ENCODE measurements around the gene C9orf85. TPM values are rescaled to one million over a fixed set of nuclear protein-coding genes. Genes with fewer than 3 reads are reported as not detected.

C9orf85 gene
- total and polyA plus RNA-seq, 2 donors, result 12.0 to 18.8 TPM

GRCh38 chr9:71928806-71929205 is 17.4 kb downstream of the C9orf85 start:
- Histone ChIP-seq H3K27me3 (ENCODE audit: control insufficient read depth in 2 of 2, insufficient read depth in 1 of 2, low read length in 1 of 2) (no peaks in the 10 kb centered on the region), H3K27ac (ENCODE audit: low read depth in 1 of 2, low read length in 1 of 2) (no peak overlapping the region), H3K9me3 (ENCODE audit: control insufficient read depth in 2 of 2, insufficient read depth in 1 of 2, low read length in 1 of 2) (no peaks in the 10 kb centered on the region), H3K36me3 (ENCODE audit: control insufficient read depth in 2 of 2, insufficient read depth in 2 of 2, low read length in 1 of 2) (no peaks in the 10 kb centered on the region), H3K4me1 (ENCODE audit: control insufficient read depth in 2 of 2, insufficient read depth in 2 of 2, low read length in 2 of 2) (no peaks in the 10 kb centered on the region), H3K4me3 (ENCODE audit: low read length in 2 of 2) (no peak overlapping the region)
- 95% methylated on average over 2 of the region's 2 CpGs for WGBS
- no peak for DNase-seq (ENCODE audit: low read depth in 6 of 9, low spot score in 9 of 9)

DNA sequence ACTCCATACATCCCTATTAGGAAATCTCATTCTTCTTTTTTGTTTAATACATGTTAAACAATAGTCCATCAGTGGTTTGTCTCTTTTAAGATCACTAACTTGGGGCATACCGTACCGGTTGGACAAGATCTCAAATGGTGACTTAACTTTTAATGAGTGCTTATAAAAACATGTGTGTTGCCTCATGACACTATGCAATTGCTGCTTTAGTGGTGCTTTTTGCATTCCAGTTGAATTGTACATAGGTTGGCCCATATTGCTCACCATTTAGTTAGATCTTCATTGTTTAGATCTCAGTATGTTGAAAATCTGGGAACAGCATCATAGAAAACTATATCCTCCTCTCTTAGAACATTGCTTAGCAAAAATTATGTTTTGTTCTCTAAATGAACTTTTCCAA is 17.8 kb downstream of the C9orf85 start:
- 99% methylated on average over 2 of the region's 2 CpGs for WGBS

GRCh38 chr9:71929791-71930440 is 18.5 kb downstream of the C9orf85 start:
- no peak overlapping the region for H3K4me3 ChIP-seq (ENCODE audit: low read length in 2 of 2)

More for the DNA sequence above, 17.8 kb downstream of the C9orf85 start:
- Histone ChIP-seq H3K9me3 (ENCODE audit: control insufficient read depth in 2 of 2, insufficient read depth in 1 of 2, low read length in 1 of 2) (no peaks in the 10 kb centered on the region), H3K27ac (ENCODE audit: low read depth in 1 of 2, low read length in 1 of 2) (no peak overlapping the region), H3K4me3 (ENCODE audit: low read length in 2 of 2) (no peak overlapping the region), H3K36me3 (ENCODE audit: control insufficient read depth in 2 of 2, insufficient read depth in 2 of 2, low read length in 1 of 2) (no peaks in the 10 kb centered on the region), H3K27me3 (ENCODE audit: control insufficient read depth in 2 of 2, insufficient read depth in 1 of 2, low read length in 1 of 2) (no peaks in the 10 kb centered on the region), H3K4me1 (ENCODE audit: control insufficient read depth in 2 of 2, insufficient read depth in 2 of 2, low read length in 2 of 2) (no peaks in the 10 kb centered on the region)
- no peak for DNase-seq (ENCODE audit: low read depth in 6 of 9, low spot score in 9 of 9)

GRCh38 chr9:71931166-71931565 is 19.7 kb downstream of the C9orf85 start:
- WGBS, result 99% methylated on average over 2 of the region's 2 CpGs
- no peaks in the 10 kb centered on the region for H3K36me3 ChIP-seq (ENCODE audit: control insufficient read depth in 2 of 2, insufficient read depth in 2 of 2, low read length in 1 of 2)

More at GRCh38 chr9:71929791-71930440, 18.5 kb downstream of the C9orf85 start:
- H3K27me3 ChIP-seq (ENCODE audit: control insufficient read depth in 2 of 2, insufficient read depth in 1 of 2, low read length in 1 of 2), result no peaks in the 10 kb centered on the region
- H3K36me3 ChIP-seq (ENCODE audit: control insufficient read depth in 2 of 2, insufficient read depth in 2 of 2, low read length in 1 of 2), result no peaks in the 10 kb centered on the region
- H3K4me1 ChIP-seq (ENCODE audit: control insufficient read depth in 2 of 2, insufficient read depth in 2 of 2, low read length in 2 of 2), result no peaks in the 10 kb centered on the region
- 87% methylated on average over 2 of the region's 2 CpGs for WGBS
- no peak overlapping the region for H3K27ac ChIP-seq (ENCODE audit: low read depth in 1 of 2, low read length in 1 of 2)
- H3K9me3 ChIP-seq (ENCODE audit: control insufficient read depth in 2 of 2, insufficient read depth in 1 of 2, low read length in 1 of 2), result no peaks in the 10 kb centered on the region
- no peak for DNase-seq (ENCODE audit: low read depth in 6 of 9, low spot score in 9 of 9)

GRCh38 chr9:71936066-71936465 is 24.6 kb downstream of the C9orf85 start:
- no peak for DNase-seq (ENCODE audit: low read depth in 6 of 9, low spot score in 9 of 9)
- H3K4me1 ChIP-seq (ENCODE audit: control insufficient read depth in 2 of 2, insufficient read depth in 2 of 2, low read length in 2 of 2), result no peaks in the 10 kb centered on the region
- no peaks in the 10 kb centered on the region for H3K36me3 ChIP-seq (ENCODE audit: control insufficient read depth in 2 of 2, insufficient read depth in 2 of 2, low read length in 1 of 2)
- no peak overlapping the region for H3K27ac ChIP-seq (ENCODE audit: low read depth in 1 of 2, low read length in 1 of 2)
- no peaks in the 10 kb centered on the region for H3K9me3 ChIP-seq (ENCODE audit: control insufficient read depth in 2 of 2, insufficient read depth in 1 of 2, low read length in 1 of 2)
- no peaks in the 10 kb centered on the region for H3K27me3 ChIP-seq (ENCODE audit: control insufficient read depth in 2 of 2, insufficient read depth in 1 of 2, low read length in 1 of 2)
- 87% methylated on average over 1 of the region's 1 CpG for WGBS
- H3K4me3 ChIP-seq (ENCODE audit: low read length in 2 of 2), result no peak overlapping the region

More at GRCh38 chr9:71931166-71931565, 19.7 kb downstream of the C9orf85 start:
- Histone ChIP-seq H3K27me3 (ENCODE audit: control insufficient read depth in 2 of 2, insufficient read depth in 1 of 2, low read length in 1 of 2) (no peaks in the 10 kb centered on the region), H3K27ac (ENCODE audit: low read depth in 1 of 2, low read length in 1 of 2) (no peak overlapping the region), H3K4me3 (ENCODE audit: low read length in 2 of 2) (no peak overlapping the region), H3K4me1 (ENCODE audit: control insufficient read depth in 2 of 2, insufficient read depth in 2 of 2, low read length in 2 of 2) (no peaks in the 10 kb centered on the region), H3K9me3 (ENCODE audit: control insufficient read depth in 2 of 2, insufficient read depth in 1 of 2, low read length in 1 of 2) (no peaks in the 10 kb centered on the region)
- no peak for DNase-seq (ENCODE audit: low read depth in 6 of 9, low spot score in 9 of 9)

- H3K4me3 ChIP-seq (ENCODE audit: low read length in 2 of 2), result no peak overlapping the region
- H3K27me3 ChIP-seq (ENCODE audit: control insufficient read depth in 2 of 2, insufficient read depth in 1 of 2, low read length in 1 of 2), result no peaks in the 10 kb centered on the region
- no peaks in the 10 kb centered on the region for H3K9me3 ChIP-seq (ENCODE audit: control insufficient read depth in 2 of 2, insufficient read depth in 1 of 2, low read length in 1 of 2)
- H3K4me1 ChIP-seq (ENCODE audit: control insufficient read depth in 2 of 2, insufficient read depth in 2 of 2, low read length in 2 of 2), result no peaks in the 10 kb centered on the region
- no peaks in the 10 kb centered on the region for H3K36me3 ChIP-seq (ENCODE audit: control insufficient read depth in 2 of 2, insufficient read depth in 2 of 2, low read length in 1 of 2)
- WGBS, result 96% methylated on average over 4 of the region's 4 CpGs
- DNase-seq (ENCODE audit: low read depth in 6 of 9, low spot score in 9 of 9), result no peak
- no peak overlapping the region for H3K27ac ChIP-seq (ENCODE audit: low read depth in 1 of 2, low read length in 1 of 2)
Measured at GRCh38 chr9:71937070-71937625, 25.7 kb downstream of the C9orf85 start.

DNA sequence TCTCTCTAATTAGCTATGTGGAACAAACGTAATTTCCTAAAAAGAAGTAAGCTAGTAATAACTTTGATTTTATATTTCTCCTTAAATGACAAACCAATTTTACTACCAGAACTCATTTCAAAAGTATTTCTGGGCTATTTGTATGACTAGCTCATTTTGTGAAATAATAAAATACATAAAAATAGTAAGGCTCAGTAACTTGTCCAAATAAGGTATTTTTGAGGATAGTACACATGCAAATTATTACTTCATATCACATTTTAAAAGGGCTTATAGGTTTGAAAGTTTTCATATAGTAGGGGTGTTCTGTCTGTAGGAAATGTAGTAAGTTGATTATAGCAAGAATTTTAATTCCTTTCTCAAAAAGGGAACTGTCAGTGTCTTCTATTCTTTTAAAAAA is 26.5 kb downstream of the C9orf85 start:
- no peak overlapping the region for H3K4me3 ChIP-seq (ENCODE audit: low read length in 2 of 2)
- H3K4me1 ChIP-seq (ENCODE audit: control insufficient read depth in 2 of 2, insufficient read depth in 2 of 2, low read length in 2 of 2), result no peaks in the 10 kb centered on the region
- H3K27ac ChIP-seq (ENCODE audit: low read depth in 1 of 2, low read length in 1 of 2), result no peak overlapping the region
- no peaks in the 10 kb centered on the region for H3K36me3 ChIP-seq (ENCODE audit: control insufficient read depth in 2 of 2, insufficient read depth in 2 of 2, low read length in 1 of 2)
- no peak for DNase-seq (ENCODE audit: low read depth in 6 of 9, low spot score in 9 of 9)
- 96% methylated on average over 1 of the region's 1 CpG for WGBS
- no peaks in the 10 kb centered on the region for H3K9me3 ChIP-seq (ENCODE audit: control insufficient read depth in 2 of 2, insufficient read depth in 1 of 2, low read length in 1 of 2)
- H3K27me3 ChIP-seq (ENCODE audit: control insufficient read depth in 2 of 2, insufficient read depth in 1 of 2, low read length in 1 of 2), result no peaks in the 10 kb centered on the region

DNA sequence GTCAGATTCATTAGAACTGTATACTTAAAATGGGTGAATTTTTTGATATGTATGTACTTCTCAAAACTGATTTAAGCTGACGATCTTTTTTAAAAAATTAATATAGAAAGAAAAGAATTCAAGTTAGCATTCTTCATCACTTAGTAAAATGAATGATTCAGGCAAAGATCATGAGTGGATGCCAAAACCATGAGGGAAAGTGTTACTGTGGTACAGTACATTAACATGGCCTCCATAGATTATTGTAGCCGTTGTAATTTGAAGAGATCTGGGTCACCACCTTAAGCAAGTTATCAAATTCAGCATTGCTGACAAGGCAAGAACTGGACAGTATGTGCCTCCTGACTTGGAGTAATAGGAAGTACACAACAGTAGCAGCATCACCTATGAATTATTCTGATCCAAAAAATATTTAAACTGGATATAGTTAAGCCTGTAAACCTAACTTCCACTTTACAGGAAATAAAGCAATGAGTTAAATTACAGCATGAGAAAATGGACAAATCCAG is 29.7 kb downstream of the C9orf85 start:
- H3K4me1 ChIP-seq (ENCODE audit: control insufficient read depth in 2 of 2, insufficient read depth in 2 of 2, low read length in 2 of 2), result no peaks in the 10 kb centered on the region
- H3K36me3 ChIP-seq (ENCODE audit: control insufficient read depth in 2 of 2, insufficient read depth in 2 of 2, low read length in 1 of 2), result no peaks in the 10 kb centered on the region
- H3K9me3 ChIP-seq (ENCODE audit: control insufficient read depth in 2 of 2, insufficient read depth in 1 of 2, low read length in 1 of 2), result no peaks in the 10 kb centered on the region
- no peak for DNase-seq (ENCODE audit: low read depth in 6 of 9, low spot score in 9 of 9)
- H3K4me3 ChIP-seq (ENCODE audit: low read length in 2 of 2), result no peak overlapping the region
- WGBS, result 98% methylated on average over 2 of the region's 2 CpGs
- H3K27me3 ChIP-seq (ENCODE audit: control insufficient read depth in 2 of 2, insufficient read depth in 1 of 2, low read length in 1 of 2), result no peaks in the 10 kb centered on the region
- no peak overlapping the region for H3K27ac ChIP-seq (ENCODE audit: low read depth in 1 of 2, low read length in 1 of 2)

DNA sequence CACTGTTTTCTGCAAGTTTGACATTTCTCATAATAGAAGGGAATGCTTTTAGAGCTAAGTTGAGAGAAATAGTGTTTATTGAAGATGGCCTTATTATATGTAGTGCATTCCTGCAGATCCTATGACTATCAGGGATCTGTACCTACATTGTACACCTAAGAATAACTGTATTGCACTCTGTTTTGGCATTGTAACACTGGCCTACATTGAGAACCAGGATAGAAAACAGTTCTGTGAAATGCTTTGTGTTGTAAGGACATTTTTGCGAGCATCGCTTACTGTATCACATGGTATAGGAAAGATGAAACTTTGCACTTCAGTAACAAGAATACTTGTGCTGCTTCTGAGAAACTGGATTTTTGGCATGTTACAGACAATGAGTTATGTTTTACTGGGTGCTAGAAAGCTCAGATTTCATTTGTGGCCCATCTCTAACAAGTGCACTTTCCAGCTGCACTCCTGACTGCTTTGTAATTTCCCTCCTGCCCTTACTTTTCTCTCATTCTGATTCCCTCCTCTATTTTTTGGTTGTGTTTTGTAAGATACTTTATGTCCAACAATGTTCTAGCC is 30.6 kb downstream of the C9orf85 start:
- H3K36me3 ChIP-seq (ENCODE audit: control insufficient read depth in 2 of 2, insufficient read depth in 2 of 2, low read length in 1 of 2), result no peaks in the 10 kb centered on the region
- no peak overlapping the region for H3K27ac ChIP-seq (ENCODE audit: low read depth in 1 of 2, low read length in 1 of 2)
- DNase-seq (ENCODE audit: low read depth in 6 of 9, low spot score in 9 of 9), result peak in 1 of 9 donors; percentile 12
- H3K27me3 ChIP-seq (ENCODE audit: control insufficient read depth in 2 of 2, insufficient read depth in 1 of 2, low read length in 1 of 2), result no peaks in the 10 kb centered on the region
- 92% methylated on average over 2 of the region's 2 CpGs for WGBS
- no peak overlapping the region for H3K4me3 ChIP-seq (ENCODE audit: low read length in 2 of 2)
- no peaks in the 10 kb centered on the region for H3K9me3 ChIP-seq (ENCODE audit: control insufficient read depth in 2 of 2, insufficient read depth in 1 of 2, low read length in 1 of 2)
- no peaks in the 10 kb centered on the region for H3K4me1 ChIP-seq (ENCODE audit: control insufficient read depth in 2 of 2, insufficient read depth in 2 of 2, low read length in 2 of 2)
